NCI-H510A (cell line): ENCODE measurements around the gene FAM217A.
"Not testable (repeated sequence)": the region's sequence is repeated elsewhere in the genome, so short reads cannot be mapped to it uniquely, and the experiment has no call there.

Experiments
- DNase-seq: peaks from one replicate; lab custom pipeline; 2025; lab: John Stamatoyannopoulos, UW

FAM217A gene, protein sequence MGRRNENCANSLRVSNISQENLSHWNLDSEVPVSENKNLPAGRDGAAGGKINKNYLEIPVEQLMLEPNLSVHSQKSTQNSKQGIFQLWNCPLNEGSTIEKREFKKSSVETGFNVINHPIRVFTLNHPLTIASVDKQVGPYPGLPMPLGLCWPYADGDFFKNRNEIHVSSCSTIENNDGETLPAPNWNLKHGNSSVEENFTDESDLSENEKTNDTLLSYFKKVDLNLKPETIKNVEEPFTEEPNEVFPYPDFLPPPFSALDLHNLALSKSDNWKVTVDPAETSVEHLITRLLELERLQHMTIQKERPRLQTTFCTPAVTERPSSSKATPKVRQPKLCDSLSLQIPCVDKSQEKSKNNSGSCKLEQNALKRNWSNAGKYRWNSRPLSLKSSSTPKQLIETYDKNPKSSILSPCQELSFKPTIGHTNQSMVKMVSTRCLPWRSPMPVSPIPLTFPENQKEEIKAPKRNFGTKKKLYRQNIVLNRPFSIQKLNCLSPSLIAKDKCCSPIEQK

DNA sequence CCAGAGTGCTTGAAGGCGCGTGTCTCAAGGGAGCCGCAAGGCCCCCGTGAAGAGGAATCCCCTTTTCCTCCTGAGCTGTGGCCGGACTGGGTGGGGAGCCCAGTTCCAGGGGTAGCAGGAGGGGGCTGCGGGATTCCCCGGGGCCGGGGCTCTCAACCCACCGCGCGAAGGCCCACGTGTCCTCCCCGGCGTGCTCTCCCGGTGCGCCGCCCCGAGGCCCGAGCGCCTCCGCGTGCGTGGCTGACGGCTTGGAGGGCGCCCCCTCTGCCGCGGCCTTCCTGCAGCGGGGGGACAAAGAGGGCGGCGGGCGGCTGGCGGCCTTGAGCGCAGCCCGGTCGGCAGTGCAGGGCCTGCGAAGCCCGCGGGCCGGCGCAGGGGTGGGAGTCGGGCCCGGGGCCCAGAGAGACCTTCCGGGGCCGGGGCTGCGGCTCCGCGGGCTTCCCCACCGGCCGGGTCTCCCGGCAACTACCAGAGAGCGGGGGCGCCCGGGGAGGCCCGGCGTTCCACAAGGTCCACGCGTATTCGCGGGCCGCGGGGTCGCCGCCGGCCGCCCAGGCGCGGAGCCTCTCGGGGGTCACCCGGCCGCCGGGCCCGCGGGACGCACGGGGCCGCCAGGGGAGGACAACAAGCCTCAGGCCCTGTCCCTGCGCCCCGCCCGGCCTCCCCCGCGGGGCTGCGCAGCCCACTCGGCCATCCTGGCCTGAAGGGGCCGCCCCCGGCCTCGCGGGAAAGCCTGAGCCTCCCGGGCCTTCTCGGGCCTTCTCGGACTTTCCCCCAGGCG, at the start of gene FAM217A:
FAM217A (minus strand) TSS at position 447 of the 781 bp plus-strand sequence. CDS start 1,723 bp downstream, outside the sequence.
- no peak for DNase-seq

GRCh38 chr6:4128072-4128471, 49.1 kb upstream of the FAM217A start:
- DNase-seq = no peak

GRCh38 chr6:4125933-4126864, 47.3 kb upstream of the FAM217A start:
- no peak for DNase-seq

- DNase-seq = no peak
Observed at GRCh38 chr6:4125500-4125899, 46.6 kb upstream of the FAM217A start.

GRCh38 chr6:4124351-4124750, 45.4 kb upstream of the FAM217A start:
- DNase-seq = no peak

- no peak for DNase-seq
Observed at GRCh38 chr6:4115741-4116140, 36.8 kb upstream of the FAM217A start.

DNA sequence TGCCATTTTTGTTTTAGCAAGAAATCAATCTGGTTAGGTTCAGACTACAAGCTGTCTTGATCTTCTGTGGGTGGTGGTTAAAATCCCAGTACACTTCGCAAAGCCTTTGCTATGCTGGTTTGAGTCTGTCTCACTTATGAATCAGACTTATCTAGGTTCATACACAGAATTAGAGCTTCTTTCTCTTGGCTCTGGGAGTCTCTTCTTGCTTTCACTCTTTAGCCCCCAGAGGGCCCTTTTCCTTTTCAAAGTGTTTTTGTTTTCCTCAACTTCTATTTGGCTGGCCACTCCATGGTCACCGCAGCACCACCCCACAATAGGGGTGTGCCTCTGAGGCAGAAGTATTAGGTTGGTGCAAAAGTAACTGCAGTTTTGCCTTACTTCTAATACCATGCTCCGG, 35.2 kb upstream of the FAM217A start:
- DNase-seq = no peak

DNA sequence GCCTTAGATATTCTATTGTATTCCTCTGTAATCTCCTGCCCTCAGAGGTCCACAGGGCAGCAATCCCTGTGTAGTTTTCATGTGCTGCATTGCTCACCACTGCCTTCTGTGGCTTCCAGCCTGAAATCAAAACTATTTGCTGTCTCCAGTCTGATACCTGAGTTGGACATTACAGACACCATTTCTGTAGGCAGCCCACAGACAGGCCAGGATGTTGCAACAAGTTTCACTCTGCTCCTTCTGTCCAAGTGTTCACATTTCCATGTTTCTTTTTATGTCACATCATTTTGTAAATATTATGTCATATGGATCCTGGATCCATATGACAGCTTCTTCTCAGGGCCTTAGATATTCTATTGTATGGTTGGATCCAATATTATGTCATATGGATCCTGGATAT, 34.7 kb upstream of the FAM217A start:
- DNase-seq = no peak

- DNase-seq = no peak
Observed at GRCh38 chr6:4112366-4112765, 33.4 kb upstream of the FAM217A start.

DNA sequence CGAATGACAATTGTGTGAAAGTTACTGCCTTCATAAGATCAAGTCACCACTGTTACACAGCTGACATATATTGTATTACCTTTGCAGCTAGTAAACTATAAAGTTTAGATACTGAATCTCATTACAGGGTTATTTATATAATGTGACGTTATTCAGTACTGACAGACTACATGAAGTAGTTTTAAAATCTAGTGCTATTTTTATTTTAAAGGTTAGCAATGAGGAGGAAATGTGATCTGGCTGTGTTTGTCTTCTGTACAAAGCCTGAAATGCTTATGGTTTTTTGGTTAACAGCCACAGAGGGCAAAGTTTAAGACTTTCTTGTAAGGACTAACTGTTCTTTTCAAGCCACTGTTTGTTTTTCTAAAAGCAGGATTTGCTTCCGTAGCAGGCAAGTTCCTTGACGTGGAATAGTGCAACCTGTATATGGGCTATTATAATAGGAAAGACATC, 30.5 kb upstream of the FAM217A start:
- not testable (repeated sequence) for DNase-seq

DNA sequence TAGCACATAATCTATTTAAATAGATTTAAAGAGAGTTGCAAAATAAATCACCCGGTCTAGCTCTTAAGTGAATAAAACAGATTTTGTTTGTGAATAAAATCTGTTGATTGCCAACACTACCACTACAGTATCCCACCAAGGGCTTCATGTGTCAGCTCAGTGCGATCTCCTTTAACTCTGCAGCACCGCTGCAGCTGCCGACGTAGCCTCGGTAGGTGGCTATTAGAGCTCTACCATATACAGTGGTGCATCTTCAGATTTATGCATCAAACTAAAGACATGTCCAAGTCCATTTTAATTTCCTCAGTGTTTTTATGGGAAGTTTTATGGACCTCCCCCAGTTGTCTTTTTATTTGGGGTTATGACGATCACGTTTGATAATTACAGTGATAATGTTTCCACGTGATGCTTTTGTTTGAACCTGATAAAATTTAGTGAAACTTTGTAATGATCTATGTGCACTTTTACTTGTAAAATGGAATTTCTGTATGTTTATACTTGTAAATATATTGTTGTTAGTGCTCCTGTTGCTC, 29.7 kb upstream of the FAM217A start:
- DNase-seq = no peak

- DNase-seq = no peak
Observed at GRCh38 chr6:4107873-4108272, 28.9 kb upstream of the FAM217A start.

DNA sequence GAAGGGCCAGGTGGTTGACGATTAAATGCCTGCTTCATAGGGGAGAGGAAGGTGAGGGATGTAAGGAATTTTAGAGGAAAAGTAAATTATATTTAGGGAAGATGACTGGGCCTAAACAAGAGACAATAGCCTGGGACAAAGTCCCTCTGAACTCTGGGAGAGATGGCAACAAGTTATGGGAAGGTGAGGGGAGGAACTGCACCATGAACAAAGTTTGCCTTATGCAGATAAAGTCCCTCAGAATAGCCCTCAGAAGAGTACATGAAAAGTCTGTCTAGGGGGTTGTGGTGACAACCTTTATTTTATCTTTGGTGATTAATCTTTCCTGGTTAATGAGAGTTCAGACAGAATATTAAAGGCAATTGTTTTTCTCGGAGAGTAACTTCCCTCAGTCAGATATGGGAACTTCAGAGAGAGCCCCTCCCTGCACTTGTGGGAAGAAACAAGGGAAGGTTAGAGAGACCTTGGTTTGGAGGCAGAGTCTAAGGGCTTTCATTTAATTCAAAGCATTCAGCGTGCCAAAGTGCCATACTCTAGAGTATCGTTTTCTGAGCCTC, 27.1 kb upstream of the FAM217A start:
- no peak for DNase-seq

- no peak for DNase-seq
Observed at GRCh38 chr6:4103929-4104328, 25.0 kb upstream of the FAM217A start.

GRCh38 chr6:4102687-4103244, 23.8 kb upstream of the FAM217A start:
- no peak for DNase-seq

DNA sequence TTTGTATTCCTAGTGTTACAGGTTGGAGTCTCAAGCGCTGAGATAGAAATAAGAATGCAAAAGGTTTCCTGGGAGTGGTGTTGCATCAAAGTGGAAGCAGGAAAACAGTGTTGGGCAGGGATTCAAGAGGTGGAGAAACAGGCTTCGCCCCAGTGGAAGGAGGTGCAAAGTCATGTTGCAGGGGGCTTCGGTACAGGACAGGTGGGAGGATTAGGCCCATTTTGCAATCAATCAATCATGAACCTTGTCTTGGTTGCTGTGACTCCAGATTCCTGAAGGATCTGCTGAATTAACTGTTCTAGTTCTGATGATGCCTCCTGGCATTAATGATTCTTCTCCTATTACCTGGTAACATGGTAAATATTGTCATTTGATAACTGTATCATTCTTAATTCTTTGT, 22.4 kb upstream of the FAM217A start:
- DNase-seq = no peak

- DNase-seq = no peak
Observed at GRCh38 chr6:4100655-4101054, 21.7 kb upstream of the FAM217A start.

DNA sequence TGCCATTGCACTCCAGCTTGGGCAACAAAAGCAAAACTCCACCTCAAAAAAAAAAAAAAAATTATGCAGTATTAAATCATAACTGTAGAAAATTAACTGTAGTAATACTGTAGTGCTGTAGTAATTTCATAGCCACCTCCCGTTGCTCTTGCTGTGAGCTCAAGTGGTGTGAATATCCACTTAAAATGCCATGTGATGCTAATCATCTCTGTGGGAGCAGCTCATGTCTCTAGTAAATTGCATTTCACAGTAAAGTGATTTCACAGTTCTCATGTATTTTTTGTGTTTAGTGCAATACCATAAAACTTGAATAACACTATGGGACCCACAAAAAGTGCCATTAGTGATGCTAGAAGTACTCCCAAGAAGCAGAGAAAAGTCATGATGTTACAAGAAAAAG, 14.4 kb upstream of the FAM217A start:
- DNase-seq = no peak

GRCh38 chr6:4091941-4092340, 13.0 kb upstream of the FAM217A start:
- DNase-seq = no peak

- not testable (repeated sequence) for DNase-seq
Observed at GRCh38 chr6:4090043-4090442, 11.1 kb upstream of the FAM217A start.

GRCh38 chr6:4088704-4089103, 9.8 kb upstream of the FAM217A start:
- DNase-seq = no peak
